ENCODE measurements around the gene DMXL2. TPM values are rescaled to one million over a fixed set of nuclear protein-coding genes. Genes with fewer than 3 reads are reported as not detected.
"Not testable (repeated sequence)": the region's sequence is repeated elsewhere in the genome, so short reads cannot be mapped to it uniquely, and the experiment has no call there.

DMXL2 gene
- total RNA-seq, 1 experiment from 2014 or later = 32.8 TPM

DNA sequence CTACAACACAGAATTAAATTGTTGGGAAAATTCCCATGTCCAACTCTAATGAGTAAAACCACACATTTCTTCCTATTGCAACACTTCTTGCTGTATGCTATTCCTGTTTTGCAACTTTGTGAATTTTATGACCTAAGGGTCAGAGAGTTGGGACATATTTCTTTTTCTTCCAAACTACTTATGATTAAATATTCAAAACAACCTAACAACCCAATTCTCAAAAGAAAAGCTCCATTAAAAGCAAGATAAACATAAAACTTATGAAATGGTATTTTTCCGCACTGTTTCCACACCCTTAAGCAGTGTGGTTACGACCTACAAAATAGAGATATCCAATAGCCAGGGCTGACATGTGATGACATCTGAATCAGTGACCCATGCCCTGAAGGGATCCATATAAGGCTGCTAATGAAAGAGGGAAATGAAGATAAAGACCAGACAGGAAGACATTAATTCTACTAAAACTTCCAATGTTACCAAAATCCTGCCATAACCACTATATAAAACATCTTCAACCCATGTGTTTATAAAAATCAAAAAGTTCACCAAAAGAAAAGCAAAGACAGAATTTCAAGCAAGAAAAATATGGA lies 45.6 kb downstream of the DMXL2 start:
- peak; percentile 59 for DNase-seq (ENCODE audit: low read depth)

DNA sequence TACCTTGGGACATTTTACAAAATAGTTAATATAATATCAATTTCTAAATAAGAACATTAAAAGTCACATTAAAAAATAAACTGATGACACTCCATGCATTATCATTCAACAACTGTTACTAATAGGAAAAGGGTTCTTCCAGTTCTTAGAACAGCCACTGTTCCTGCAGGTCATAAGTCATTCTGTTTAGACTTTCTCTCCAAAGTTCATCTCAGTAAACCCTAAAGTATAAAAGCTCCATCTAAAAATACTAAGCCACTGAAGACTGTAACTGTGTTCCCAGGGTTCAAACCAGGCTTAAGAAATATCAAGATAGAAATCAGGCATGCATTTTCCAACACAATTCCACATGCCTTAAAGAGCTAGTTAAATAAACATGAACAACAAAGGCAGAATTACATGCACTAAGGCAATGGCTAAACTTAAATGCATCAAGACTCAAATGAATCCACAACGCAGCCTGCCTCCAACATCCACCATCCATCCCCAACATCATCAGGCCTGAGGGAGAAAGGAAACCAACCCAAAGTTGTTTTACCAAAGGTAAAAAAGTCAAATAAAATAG lies 46.2 kb downstream of the DMXL2 start:
- DNase-seq (ENCODE audit: low read depth) = no peak

DNA sequence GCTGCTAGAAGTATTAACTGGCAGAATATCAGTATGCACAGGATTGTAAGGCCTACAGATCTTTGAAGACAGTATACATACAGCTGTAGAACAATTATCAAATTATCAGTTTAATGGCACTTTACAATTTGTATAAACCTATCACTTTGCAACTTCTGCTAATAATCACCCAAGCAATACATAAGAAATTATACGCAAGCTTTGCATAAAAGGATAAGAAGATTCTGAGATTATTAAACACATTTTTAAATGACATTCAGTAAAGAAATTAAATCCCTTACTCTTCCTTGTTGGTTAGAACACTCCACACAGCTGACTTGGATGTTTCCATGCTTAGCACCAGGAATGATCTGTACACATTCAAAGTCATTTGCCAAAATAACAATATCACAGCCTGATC lies 46.8 kb downstream of the DMXL2 start:
- no peak for DNase-seq (ENCODE audit: low read depth)

DNA sequence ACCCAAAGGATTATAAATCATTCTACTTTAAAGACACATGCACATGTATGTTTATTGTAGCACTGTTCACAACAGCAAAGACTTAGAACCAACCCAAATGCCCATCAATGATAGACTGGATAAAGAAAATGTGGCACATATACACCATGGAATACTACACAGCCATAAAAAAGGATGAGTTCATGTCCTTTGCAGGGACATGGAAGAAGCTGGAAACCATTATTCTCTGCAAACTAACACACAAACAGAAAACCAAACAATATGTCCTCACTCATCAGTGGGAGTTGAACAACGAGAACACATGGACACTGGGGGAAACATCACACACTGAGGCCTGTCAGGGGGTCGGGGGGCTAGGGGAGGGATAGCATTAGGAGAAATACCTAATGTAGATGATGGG lies 49.2 kb downstream of the DMXL2 start:
- DNase-seq (ENCODE audit: low read depth) = not testable (repeated sequence)

DNA sequence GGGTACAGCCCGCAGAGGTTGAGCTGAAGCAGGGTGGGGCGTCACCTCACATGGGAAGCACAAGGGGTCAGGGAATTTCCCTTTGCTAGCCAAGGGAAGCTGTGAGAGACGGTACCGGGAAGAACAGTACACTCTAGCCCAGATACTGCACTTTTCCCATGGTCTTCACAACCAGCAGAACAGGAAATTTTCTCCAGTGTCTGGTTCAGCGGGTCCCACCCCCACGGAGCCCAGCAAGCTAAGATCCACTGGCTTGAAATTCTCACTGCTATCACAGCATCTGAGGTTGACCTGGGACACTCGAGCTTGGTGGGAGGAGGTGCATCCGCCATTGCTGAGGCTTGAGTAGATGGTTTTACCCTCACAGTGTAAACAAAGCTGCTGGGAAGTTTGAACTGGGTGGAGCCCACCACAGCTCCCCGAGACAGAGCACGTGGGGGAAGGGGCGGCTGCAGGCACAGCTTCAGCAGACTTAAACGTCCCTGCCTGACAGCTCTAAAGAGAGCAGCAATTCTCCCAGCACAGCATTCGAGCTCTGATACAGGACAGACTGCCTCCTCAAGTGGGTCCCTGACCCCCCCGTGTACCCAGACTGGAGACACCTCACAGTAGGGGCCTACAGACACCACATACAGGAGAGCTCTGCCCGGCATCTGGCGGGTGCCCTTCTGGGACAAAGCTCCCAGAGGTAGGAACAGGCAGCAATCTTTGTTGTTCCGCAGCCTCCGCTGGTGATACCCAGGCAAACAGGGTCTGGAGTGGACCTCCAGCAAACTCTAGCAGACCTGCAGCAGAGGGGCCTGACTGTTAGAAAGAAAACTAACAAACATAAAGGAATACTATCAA lies 53.4 kb downstream of the DMXL2 start:
- DNase-seq (ENCODE audit: low read depth) = not testable (repeated sequence)

DNA sequence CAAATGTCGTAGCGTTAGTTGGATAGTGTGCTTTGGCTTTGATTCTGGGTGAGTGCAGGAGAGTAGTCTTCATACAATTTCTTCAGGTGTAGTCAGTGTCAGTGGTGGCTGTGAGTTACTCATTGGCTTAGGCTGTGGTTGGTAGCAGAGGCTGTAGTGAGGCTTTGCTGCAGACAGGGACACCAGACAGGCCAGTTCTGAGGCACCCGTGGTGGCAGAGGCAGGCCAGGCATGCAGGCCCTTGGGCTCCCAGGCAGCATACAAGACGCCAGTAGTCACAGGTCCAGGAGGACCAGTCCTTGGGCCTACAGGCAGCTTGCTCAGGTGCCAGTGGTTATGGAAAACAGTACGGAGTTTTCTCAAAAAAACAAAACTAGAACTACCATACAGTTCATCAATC lies 61.3 kb downstream of the DMXL2 start:
- no peak for DNase-seq (ENCODE audit: low read depth)

DNA sequence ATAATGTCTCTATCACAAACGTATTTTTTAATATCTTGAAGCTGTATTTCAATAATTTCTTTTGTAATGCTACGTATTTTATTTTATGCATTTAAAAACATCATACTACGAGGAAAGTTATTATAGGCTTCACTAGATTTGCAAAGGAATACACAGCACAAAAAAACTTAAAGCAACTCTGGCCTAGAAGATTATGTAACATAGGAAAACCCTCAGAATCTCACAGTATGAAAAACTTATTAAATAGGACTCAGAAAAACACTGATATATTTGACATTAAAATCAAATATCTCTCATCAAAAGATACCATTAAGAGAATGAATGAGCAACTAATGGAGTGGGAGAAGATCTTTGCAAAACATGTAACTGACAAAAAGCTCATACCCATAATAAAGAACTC lies 63.7 kb downstream of the DMXL2 start:
- DNase-seq (ENCODE audit: low read depth) = no peak

DNA sequence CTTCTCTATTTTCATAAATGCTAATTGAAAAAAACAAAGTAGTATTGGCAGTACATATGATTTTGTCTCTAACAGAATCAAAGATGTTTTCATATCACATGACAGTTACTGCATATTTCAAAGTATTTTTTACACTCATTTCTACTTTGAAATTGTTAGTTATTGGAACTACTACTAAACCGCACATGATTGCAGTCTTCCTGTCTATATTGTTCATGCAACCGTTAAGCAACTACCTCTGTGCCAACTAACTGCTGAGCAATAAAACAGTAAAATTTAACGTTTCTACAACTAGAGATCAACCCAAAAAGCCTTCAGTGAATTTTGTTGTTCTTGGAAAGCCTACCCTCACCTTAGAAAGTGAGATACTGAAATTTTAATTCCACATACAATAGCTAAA lies 64.2 kb downstream of the DMXL2 start:
- no peak for DNase-seq (ENCODE audit: low read depth)

DNA sequence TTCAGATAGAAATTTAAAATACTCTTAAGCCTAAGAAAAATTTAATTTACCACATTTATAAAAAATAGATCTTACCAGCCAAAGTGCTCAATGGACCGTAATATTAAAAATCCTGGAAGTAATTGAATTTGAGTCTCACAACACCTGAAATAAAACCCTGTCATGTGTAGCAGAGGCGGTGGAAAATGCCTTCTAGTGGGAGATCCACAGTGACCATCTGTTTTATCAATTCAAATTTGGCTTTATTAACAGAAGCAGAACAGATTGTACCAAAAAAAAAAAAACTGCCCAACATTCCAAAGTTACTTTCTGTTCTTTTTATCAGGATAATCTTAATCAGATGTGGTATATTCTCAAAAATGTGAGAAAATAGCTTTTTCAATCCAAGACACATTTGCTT lies 71.7 kb downstream of the DMXL2 start:
- DNase-seq (ENCODE audit: low read depth) = no peak

DNA sequence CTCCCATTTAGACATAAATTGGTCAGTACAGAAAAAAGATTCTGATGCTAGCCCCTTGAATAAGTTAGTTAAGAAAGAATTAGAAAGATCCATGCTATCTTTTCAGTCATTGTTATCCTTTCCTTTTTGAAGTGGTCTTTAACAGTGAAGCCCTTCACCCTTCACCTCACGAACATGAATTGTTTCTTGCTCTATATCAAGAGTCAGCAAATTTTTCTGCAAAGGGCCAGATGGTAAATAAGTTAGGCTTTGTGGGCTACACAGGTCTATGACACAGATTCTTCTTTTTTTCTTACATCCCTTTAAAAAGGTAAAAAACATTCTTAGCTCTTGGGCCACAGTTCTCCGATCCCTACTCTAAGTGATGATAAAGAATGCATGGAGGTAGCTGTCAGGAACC lies 74.9 kb downstream of the DMXL2 start:
- DNase-seq (ENCODE audit: low read depth) = no peak

DNA sequence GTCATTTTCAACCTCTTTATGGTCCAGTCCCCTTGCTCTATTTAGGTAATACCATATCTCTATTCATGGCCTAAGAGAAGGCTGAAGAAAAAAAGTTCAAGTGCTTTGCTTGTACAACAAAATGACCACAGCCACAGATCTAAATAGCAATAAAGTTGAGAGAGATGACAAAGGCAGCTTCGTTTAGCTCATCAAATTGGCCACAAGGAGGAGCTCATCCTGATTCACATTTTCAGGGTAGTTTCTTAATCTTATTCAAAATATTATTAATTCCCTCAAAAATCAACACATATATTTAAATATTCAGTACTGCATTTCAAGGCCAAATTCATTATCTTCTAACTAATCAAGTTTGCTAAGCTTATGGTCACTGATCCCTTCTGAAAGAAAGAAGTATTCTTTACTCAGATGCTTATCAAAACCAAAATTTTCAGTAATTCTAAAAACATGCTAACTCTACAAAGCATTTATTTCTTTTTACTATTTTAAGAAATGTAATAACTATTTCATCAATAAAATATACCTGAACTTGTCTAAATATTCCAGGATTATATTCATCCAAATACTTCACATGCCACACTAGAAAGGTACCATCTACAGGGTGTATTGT lies 85.5 kb downstream of the DMXL2 start:
- DNase-seq (ENCODE audit: low read depth) = peak; percentile 27

DNA sequence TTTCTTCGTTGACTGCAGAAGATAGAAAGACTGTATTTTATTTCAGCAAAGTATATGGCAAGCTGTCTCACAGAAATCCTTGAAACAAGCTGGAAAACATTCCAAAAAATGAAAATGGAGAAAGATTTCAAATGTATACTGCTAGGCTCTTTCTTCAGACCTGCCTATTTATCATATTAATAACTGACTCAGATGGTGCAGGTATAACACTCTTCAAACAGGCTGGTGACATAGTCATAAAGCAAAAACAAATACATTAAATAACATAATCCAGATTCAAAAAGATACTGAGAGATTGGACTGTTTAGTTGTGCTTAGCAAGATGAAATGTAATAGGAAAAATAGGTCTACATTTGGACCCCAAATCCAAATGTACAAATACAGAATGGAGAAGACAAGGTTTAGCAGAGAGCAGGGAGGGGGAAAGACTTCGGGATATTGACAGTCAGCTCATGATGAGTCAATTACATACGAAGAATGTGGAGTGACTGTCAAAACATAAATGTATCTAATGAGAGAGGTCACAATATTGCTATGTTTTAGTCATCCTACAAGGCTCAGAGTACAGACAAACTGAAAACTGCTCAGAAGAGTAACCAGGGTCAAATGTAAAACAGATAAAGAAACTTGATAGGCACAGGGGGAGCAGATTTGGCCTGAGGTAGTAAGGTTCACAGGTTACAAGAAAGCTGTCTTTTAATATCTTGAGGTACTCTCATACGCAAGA lies 88.7 kb downstream of the DMXL2 start:
- no peak for DNase-seq (ENCODE audit: low read depth)

DNA sequence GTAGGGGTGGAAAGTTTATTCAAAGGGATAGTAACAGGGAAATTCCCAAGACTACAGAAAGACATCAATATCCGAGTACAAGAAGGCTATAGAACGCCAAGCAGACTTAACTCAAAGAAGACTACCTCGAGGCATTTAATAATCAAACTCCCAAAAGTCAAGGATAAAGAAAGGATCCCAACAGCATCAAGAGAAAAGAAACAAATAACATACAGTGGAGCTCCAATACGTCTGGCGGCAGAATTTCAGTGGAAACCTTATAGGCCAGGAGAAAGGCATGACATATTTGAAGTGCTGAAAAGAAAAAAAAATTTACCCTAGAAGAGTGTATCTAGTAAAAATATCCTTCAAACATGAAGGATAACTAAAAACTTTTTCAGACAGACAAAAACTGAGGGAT lies 95.6 kb downstream of the DMXL2 start:
- DNase-seq (ENCODE audit: low read depth) = no peak

DNA sequence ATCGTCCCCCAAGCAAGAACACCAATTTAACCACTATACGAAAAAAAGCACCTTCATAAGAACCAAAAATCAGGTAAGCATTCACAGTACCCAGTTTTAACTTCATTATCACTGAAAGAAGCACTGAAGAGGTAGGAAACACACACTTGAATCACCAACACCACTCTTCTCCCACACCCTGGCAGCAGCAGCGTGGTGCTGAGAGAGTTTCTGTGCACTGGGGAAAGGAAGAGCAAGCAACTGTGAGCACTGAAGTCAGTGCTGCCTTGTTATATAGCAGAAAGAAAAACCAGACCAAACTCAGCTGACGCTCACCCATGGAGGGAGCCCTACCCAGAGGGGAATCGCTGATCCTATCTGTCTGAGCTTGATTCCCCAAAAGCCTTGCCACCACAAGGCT lies 98.2 kb downstream of the DMXL2 start:
- DNase-seq (ENCODE audit: low read depth) = no peak

DNA sequence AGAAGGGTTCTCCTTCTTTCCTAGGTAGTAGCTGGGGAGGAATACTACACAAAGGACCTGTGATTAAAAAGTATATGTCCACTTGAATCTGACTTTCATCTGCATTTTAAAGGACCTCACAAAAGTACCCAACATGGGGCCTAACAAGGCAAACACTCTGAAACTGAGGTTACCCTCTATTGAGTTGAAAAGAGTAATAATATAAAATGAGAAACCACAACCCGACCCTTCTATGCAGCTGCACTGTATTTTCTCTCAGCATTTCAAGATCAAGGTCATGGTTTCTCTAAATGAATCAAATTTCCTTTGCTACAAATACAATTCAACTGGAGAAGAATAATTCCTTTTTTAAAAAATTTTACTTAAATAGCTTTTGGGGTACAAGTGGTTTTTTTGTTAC lies 106.3 kb downstream of the DMXL2 start:
- no peak for DNase-seq (ENCODE audit: low read depth)

DNA sequence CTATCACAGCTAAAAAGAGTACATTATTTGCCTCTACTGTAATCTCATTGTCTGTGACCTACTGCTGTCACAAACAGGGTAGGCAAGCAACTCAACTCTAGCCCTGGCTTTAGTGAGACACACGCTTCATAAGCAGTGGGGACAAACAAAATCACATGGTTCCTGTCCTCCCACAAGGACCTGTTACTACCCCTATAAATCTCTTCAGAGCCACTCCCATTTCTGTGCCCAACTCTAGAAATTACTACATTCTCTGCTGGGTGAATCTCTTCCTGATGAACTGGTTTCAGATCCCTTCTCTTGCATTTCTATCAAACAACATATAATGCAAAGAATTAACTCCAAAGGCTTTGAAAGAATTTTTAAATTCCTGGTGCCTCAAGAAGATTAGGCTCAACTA lies 117.3 kb downstream of the DMXL2 start:
- DNase-seq (ENCODE audit: low read depth) = no peak

DNA sequence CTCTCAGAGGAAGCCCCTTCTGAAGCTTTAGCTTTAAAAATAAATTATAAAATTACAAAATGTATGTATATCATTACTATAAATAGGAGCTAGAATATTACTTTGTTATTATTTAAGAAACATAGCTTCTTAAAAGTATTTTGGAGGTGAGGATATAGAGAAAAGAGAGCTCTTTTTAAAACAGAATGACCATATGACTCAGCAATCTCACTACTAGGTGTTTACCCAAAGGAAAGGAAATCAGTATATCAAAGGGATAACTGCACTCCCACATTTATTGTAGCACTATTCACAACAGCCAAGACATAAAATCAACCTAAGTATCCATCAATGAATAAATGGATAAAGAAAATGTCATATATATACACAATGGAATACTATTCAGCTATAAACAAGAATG lies 119.6 kb downstream of the DMXL2 start:
- DNase-seq (ENCODE audit: low read depth) = no peak

DNA sequence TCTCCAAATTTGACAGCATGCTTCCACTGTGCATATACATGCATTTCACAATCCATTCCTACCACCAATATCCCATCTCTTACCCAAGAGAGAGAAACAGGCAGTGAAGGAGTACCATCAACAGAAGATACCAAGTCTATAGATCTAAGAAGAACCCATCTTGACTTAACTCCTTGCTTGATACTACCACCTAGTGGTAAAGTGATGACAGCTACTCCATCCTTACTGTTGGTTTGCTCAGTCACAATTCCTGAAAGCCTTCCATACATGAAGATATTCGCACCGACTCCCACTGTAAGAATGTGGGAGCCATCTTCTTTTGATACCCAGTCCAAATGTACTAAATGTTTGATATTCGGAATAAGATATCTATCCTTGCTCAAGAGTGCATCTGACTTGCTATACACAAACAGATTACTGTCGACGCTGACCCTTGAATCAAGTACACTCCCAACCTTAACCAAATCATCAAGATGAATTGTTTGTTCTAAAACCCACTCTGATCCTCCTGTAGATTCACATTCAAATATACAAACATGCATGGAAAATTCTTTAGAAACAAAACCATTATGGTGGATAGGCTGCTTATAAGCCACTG lies 123.1 kb downstream of the DMXL2 start:
- peak; percentile 37 for DNase-seq (ENCODE audit: low read depth)

DNA sequence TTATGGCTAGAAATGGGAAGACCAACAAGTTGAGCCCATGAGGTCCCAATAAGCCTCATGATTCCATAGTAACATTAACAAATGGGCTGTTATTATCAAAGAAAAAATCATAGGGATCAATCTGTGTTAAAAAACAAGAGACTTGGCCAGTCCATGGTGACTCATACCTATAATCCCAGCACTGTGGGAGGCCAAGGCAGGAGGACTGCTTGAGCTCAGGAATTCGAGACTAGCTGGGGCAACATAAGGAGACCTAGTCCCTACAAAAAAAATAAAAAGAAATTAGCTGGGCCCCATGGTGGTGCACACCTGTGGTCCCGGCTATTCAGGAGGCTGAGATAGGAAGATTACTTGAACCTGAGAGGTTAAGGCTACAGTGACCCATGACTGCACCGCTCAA lies 124.8 kb downstream of the DMXL2 start:
- no peak for DNase-seq (ENCODE audit: low read depth)

DNA sequence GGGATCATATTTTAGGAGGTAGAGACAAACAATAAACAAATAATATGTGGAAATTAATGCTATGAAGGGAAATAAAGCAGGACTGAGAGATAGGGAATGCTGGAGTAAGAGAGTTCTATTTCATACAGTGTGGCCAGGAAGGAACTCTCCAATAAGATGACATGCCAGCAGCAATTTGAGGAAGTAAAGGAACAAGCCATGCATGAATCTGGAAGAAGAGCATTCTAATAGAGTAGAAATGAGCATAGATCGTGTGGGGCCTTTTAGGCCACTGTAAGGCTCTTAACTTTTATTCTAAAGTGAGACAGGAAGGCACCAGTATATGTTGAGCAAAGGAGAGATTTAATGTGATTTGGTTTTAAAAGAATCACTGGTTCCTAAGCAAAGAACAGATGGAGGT lies 126.3 kb downstream of the DMXL2 start:
- DNase-seq (ENCODE audit: low read depth) = no peak

DNA sequence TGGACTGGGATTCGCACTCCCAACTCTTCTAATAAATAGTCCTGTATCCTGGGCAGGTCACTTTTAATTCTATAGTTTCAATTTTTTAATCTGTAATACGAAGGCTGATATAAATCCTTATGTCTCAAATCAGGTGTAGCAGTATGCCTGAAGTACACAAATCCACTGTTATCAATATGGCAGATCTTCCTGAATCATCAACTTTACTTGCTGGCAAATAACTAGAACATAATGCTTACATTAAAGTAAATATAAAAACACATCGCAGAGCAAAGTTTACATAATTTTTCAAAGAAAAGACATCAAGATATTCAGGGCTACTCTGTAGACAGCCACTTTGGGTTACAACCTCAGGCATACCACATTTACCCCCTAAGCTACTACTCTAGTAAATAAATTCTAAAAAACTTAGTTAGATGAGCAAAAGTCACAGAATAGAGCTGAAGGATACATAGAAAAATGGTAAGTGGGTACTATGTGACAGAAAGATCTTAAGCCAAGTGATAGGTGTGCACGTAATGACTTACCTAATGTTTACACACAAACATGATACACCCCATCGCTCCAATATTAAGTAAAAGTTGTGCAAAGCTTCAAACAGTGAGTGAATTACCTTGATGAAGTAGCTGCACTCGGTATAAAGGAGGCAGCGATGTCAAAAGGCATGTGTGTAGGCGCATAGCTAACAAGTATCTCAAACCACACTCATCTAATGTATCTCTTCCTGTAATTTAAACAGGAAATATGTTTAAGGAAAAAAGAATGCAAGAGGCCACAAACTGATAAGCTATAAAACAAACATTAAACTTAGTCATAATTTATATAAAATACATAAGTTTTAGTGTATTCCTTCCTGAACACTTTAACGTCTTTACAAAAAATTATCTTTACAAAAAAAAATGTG lies 127.9 kb downstream of the DMXL2 start:
- DNase-seq (ENCODE audit: low read depth) = no peak
